Ovary (tissue), 9 donors: ENCODE results near the gene PEX11A. TPM values are rescaled to one million over a fixed set of nuclear protein-coding genes. Genes with fewer than 3 reads are reported as not detected.
"Not testable (repeated sequence)": the region's sequence is repeated elsewhere in the genome, so short reads cannot be mapped to it uniquely, and the experiment has no call there.

Experiments
- DNase-seq, 5 donors: peaks; one replicate each; pipeline ENCODE4 v3.0.0-alpha.2; 2019 to 2020
- H3K27ac ChIP-seq, 2 donors: fragments of 200-600 bp; one replicate each; pipeline versions ENCODE4 v1.5.1 to v1.8.0; 2019 to 2022
- H3K27me3 ChIP-seq: fragments of 200-600 bp; one replicate; pipeline ENCODE4 v1.8.0; 2022
- H3K36me3 ChIP-seq: fragments of 200-600 bp; sonication (generic); one replicate; pipeline ENCODE4 v1.5.1; 2019
- H3K4me1 ChIP-seq: one replicate; pipeline ENCODE4 v1.8.1; 2013; ENCODE audit warnings: mild to moderate bottlenecking, moderate library complexity; ENCODE audit not compliant: insufficient read depth
- H3K4me3 ChIP-seq: fragments of 200-600 bp; sonication (generic); one replicate; pipeline ENCODE4 v1.5.1; 2017
- H3K9me3 ChIP-seq, 2 donors: fragments of 200-600 bp in 1 of 2; sonication (generic) in 1 of 2; one replicate each; pipeline versions ENCODE4 v1.5.1 to v1.8.1; 2013 to 2019; ENCODE audit warnings: mild to moderate bottlenecking in 1 of 2, moderate library complexity in 1 of 2
- EP300 ChIP-seq: sonication (generic); formaldehyde crosslinking; IDR thresholded peaks from one replicate; pipeline ENCODE4 v1.6.1; 2017; ENCODE audit warnings: antibody characterized with exemption
- POLR2A ChIP-seq: fragments of 450-650 bp; IDR thresholded peaks from one replicate; pipeline ENCODE4 v1.6.1; 2017; ENCODE audit warnings: antibody characterized with exemption, mild to moderate bottlenecking, moderate library complexity
- WGBS, 3 donors: extraction: QIAGEN DNeasy Blood & Tissue Kit in 1 of 3; methylation state at CpG; one replicate each; pipeline versions ENCODE4 v1.1.5 to v1.1.7; 2013 to 2017; 5-methylcytosine and 5-hydroxymethylcytosine counted together
- intact Hi-C, 4 donors: fragments of 100-400 bp; cut with DNase I; formaldehyde crosslinking; loops; one replicate each; pipeline versions ENCODE4 v1.11.0 to v1.15.1; 2022 to 2023
- polyA plus RNA-seq, 2 donors: library from polyadenylated mRNA; stranded (reverse); fragments of 200-250 nt in 1 of 2; fragments of 350-450 nt in 1 of 2; fragmentation: Illumina TruSeq in 1 of 2; extraction: RNeasy Lipid Tissue Mini Kit (QIAGEN cat#74804) in 1 of 2; gene quantifications; one replicate each; pipeline ENCODE4 v1.2.3, GENCODE V29; 2013 to 2014
- total RNA-seq, 7 donors: library from RNA; depleted of rRNA in 2 of 7; stranded (reverse); fragments of >200 nt in 2 of 7; fragmentation: NEBNext Ultra II Directional in 3 of 7; extraction: Animal tissue kit (Norgen Biotek cat#: 25700) in 3 of 7; gene quantifications; one replicate each; pipeline versions ENCODE4 v1.1.0 to v1.2.4, GENCODE V29; 2016 to 2023
- TF ChIP-seq, protein P1 (sequence below), 3 donors: fragments of 450-650 bp in 2 of 3; fragments of 200-600 bp in 1 of 3; IDR thresholded peaks; one replicate each; pipeline versions ENCODE4 v1.5.1 to v1.8.0; 2016 to 2022; ENCODE audit warnings: antibody characterized with exemption in 3 of 3, mild to moderate bottlenecking in 1 of 3
- donor health status: DM: no; HTN: no; CAD: no; lungs with moderate emphysema.
- donor health status: DM: no; HTN: no; CAD: no.
- donor health status: Bipolar disorder and iron deficiency.
- donor health status: DM: yes; HTN: yes; CAD: no.
- donor health status: DM: no; HTN: no; CAD: no.
- donor health status: DM: yes; HTN: yes; CAD: no.

The PEX11A gene
- total and polyA plus RNA-seq, 9 donors: 10.9 to 17.6 (median 12.6) TPM

DNA sequence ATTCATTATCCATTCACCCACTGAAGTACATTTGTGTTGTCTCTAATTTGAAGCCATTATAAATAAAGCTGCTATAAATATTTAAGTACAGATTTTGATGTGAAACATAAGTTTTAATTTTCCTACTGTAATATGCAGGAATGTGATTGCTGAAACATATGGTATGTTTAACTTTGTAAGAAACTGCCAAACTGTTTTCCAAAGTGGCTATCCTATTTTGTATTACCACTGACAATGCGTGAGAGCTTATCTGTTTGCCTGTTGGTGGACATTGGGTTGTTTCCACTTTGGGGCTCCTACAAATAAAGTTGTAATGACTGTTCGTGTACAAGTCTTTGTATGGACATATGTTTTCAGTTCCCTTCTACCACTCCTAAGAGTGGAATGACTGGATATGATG, 2.5 kb upstream of the PEX11A start:
- Histone ChIP-seq H3K27ac (no peak overlapping the region), H3K4me1 (peaks cover 5% of the 10 kb centered on the region), H3K4me3 (no peak overlapping the region), H3K27me3 (no peaks in the 10 kb centered on the region), H3K9me3 (no peaks in the 10 kb centered on the region), H3K36me3 (no peaks in the 10 kb centered on the region)
- no peak for DNase-seq
- 25 to 44% (median 29%) methylated on average over 2 of the region's 2 CpGs for WGBS, 3 donors
- TF ChIP-seq EP300 (no peak), POLR2A (no peak)
- TF ChIP-seq, protein P1, sequence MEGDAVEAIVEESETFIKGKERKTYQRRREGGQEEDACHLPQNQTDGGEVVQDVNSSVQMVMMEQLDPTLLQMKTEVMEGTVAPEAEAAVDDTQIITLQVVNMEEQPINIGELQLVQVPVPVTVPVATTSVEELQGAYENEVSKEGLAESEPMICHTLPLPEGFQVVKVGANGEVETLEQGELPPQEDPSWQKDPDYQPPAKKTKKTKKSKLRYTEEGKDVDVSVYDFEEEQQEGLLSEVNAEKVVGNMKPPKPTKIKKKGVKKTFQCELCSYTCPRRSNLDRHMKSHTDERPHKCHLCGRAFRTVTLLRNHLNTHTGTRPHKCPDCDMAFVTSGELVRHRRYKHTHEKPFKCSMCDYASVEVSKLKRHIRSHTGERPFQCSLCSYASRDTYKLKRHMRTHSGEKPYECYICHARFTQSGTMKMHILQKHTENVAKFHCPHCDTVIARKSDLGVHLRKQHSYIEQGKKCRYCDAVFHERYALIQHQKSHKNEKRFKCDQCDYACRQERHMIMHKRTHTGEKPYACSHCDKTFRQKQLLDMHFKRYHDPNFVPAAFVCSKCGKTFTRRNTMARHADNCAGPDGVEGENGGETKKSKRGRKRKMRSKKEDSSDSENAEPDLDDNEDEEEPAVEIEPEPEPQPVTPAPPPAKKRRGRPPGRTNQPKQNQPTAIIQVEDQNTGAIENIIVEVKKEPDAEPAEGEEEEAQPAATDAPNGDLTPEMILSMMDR (IDR thresholded peaks at IDR 0.05): no peak
- intact Hi-C loops: no loop called here

DNA sequence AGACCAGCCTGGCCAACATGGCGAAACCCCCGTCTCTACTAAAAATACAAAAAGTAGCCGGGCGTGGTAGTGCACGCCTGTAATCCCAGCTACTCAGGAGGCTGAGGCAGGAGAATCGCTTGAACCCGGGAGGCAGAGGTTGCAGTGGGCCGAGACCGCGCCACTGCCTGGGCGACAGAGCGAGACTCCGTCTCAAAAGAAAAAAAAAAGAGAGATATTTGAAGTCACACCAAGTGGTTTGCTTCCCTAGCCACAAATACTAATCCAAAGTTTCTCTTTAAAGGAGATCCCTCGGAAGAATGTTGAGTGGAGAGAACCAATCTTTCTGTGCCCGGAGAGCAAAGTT, 651 bp downstream of the PEX11A start:
- H3K4me1 ChIP-seq, H3K9me3 ChIP-seq, H3K27ac ChIP-seq, H3K36me3 ChIP-seq, DNase-seq, intact Hi-C loops, H3K27me3 ChIP-seq: not testable (repeated sequence)
- 36 to 60% (median 40%) methylated on average over 15 of the region's 15 CpGs for WGBS, 3 donors
- peak overlapping the region; percentile 78 for H3K4me3 ChIP-seq

DNA sequence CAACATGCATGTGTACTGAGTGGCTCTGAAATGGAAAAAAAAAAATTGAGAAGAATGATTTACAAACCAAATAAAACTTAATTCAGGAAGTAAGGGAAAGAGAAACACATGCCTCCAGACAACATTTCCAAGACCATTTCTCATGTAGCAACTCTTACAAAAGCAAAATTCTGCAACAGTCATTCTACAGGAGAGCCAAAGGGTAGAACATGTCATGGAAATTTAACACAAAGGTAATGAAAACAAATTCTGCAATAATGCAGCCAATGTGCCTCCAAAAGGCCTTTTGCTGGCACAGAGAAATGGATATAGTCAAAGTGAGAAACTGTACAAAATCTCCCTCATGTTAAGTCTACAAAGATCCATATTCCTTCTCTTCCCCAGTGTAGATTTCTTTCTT, 4.0 kb downstream of the PEX11A start:
- Histone ChIP-seq H3K27ac (no peak overlapping the region), H3K9me3 (no peaks in the 10 kb centered on the region), H3K36me3 (no peaks in the 10 kb centered on the region), H3K4me1 (peaks cover 5% of the 10 kb centered on the region), H3K27me3 (no peaks in the 10 kb centered on the region), H3K4me3 (no peak overlapping the region)
- TF ChIP-seq EP300 (no peak), POLR2A (no peak)
- TF ChIP-seq, protein P1 (IDR thresholded peaks at IDR 0.05): no peak
- intact Hi-C loops: no loop called here
- no peak for DNase-seq

DNA sequence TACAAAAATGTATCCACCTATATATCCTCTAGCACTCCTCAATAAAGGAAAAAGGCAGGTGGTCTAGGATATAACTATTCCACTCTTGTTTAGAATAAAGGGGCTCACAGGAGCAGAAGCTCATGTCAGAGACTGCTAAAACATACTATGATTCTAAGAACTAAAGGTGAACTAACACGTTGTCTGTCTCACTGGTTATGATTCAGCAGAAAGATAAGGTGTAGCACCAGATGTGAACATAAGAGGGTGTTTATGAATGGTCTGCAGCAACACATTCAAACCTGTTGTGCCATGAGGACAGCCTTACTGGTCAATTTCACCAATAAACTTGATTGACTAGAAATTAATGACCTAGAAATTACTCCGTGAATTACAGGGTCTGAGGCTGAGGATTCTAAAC, 4.6 kb downstream of the PEX11A start:
- no peak for TF ChIP-seq POLR2A
- TF ChIP-seq, protein P1 (IDR thresholded peaks at IDR 0.05): no peak
- TF ChIP-seq EP300: no peak
- no peak for DNase-seq
- peaks cover 8% of the 10 kb centered on the region for H3K4me1 ChIP-seq
- H3K36me3 ChIP-seq: no peaks in the 10 kb centered on the region
- H3K4me3 ChIP-seq: no peak overlapping the region
- H3K27me3 ChIP-seq: no peaks in the 10 kb centered on the region
- intact Hi-C loops: no loop called here
- no peak overlapping the region for H3K27ac ChIP-seq
- WGBS, 3 donors: 81 to 95% (median 83%) methylated on average over 2 of the region's 2 CpGs
- H3K9me3 ChIP-seq: no peaks in the 10 kb centered on the region

DNA sequence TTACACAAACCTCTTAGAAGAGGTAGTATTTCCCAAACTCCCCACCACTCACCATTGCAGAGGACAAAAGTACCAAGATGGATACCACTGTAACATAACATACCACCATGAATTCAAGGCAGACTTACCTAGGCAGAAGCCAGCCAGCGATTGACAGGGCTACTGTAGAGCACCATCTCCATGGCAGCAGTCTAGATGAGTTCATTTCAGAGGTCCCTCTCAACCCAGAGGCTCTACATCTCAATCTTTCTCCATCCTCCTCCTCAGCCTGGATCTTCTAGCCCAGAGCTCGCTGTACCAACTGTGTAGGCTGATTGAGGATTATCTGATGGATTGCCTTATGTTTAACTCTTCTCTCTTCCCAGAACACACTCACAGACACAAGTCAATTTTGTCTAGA, 9.4 kb downstream of the PEX11A start:
- Histone ChIP-seq H3K9me3 (no peaks in the 10 kb centered on the region), H3K4me1 (peaks cover 15% of the 10 kb centered on the region), H3K27me3 (no peaks in the 10 kb centered on the region), H3K27ac (peak overlapping the region in 1 of 2 donors; percentile 80), H3K4me3 (no peak overlapping the region), H3K36me3 (no peaks in the 10 kb centered on the region)
- intact Hi-C loops: no loop called here
- no peak for DNase-seq
- TF ChIP-seq POLR2A: no peak
- TF ChIP-seq, protein P1 (IDR thresholded peaks at IDR 0.05): no peak
- no peak for TF ChIP-seq EP300
- WGBS, 3 donors: 93 to 98% (median 96%) methylated on average over 2 of the region's 2 CpGs
